NCI-H146 treated with DMSO at 0.1 percent for 48 hours (cell line): Measurements from ENCODE around the gene ACO2.

Experiments used
- DNase-seq: peaks from one replicate; lab custom pipeline; 2025; ENCODE audit not compliant: unreplicated experiment; lab: John Stamatoyannopoulos, UW

The ACO2 gene

GRCh38 chr22:41487037-41487935 lies 18.4 kb downstream of the ACO2 start:
- no peak for DNase-seq

GRCh38 chr22:41488076-41488475 lies 19.2 kb downstream of the ACO2 start:
- DNase-seq: no peak

- DNase-seq: no peak
Measured at GRCh38 chr22:41488596-41489385, 19.9 kb downstream of the ACO2 start.

- no peak for DNase-seq
Measured at GRCh38 chr22:41491374-41492100, 22.6 kb downstream of the ACO2 start.

GRCh38 chr22:41498303-41498835 lies 29.5 kb downstream of the ACO2 start:
- DNase-seq: no peak

GRCh38 chr22:41499624-41500280 lies 30.8 kb downstream of the ACO2 start:
- DNase-seq: no peak

GRCh38 chr22:41500303-41500702 lies 31.4 kb downstream of the ACO2 start:
- no peak for DNase-seq

- DNase-seq: no peak
Measured at GRCh38 chr22:41501209-41501608, 32.3 kb downstream of the ACO2 start.

- DNase-seq: no peak
Measured at GRCh38 chr22:41504397-41504796, 35.5 kb downstream of the ACO2 start.

GRCh38 chr22:41504816-41505215 lies 35.9 kb downstream of the ACO2 start:
- no peak for DNase-seq

GRCh38 chr22:41505511-41506220 lies 36.7 kb downstream of the ACO2 start:
- no peak for DNase-seq

- DNase-seq: no peak
Measured at GRCh38 chr22:41507330-41508063, 38.6 kb downstream of the ACO2 start.

- DNase-seq: no peak
Measured at GRCh38 chr22:41508770-41509170, 39.9 kb downstream of the ACO2 start.

- DNase-seq: no peak
Measured at GRCh38 chr22:41511521-41511968, 42.6 kb downstream of the ACO2 start.

- no peak for DNase-seq
Measured at GRCh38 chr22:41512421-41513194, 43.7 kb downstream of the ACO2 start.

GRCh38 chr22:41513391-41513790 lies 44.5 kb downstream of the ACO2 start:
- no peak for DNase-seq

GRCh38 chr22:41516462-41516861 lies 47.5 kb downstream of the ACO2 start:
- no peak for DNase-seq
